GM18873 (cell line): ENCODE results near the gene TRIM69.
A peak's percentile ranks its signal among the peaks of the same experiment; 100 is the strongest.

Experiments used
- ATAC-seq: cut with Tn5 transposase; IDR thresholded peaks from one replicate; pipeline ENCODE4 v1.9.1; 2021; ENCODE audit warnings: mild to moderate bottlenecking, moderate library complexity, moderate number of reproducible peaks; ENCODE audit not compliant: unreplicated experiment, low FRiP score

TRIM69 gene

DNA sequence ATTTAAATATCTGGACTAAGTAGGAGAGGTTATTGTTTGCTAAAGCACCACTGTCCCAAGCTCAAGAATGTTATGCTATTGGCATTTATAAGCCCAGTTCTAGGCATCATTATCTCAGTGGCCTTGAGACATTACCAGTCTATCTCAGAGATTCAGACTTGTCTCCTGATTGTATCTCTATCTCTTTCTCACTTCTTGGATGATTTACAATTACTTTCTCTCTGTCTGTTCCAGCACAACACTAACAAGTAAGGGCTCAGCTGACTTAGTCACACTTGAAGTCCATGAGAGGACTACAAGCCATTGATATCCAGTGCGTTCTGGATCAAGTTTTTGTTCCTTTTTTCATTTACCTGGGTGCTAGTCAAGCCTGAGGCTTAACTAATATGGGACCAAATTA lies 60.2 kb downstream of the TRIM69 start:
- ATAC-seq = no peak

DNA sequence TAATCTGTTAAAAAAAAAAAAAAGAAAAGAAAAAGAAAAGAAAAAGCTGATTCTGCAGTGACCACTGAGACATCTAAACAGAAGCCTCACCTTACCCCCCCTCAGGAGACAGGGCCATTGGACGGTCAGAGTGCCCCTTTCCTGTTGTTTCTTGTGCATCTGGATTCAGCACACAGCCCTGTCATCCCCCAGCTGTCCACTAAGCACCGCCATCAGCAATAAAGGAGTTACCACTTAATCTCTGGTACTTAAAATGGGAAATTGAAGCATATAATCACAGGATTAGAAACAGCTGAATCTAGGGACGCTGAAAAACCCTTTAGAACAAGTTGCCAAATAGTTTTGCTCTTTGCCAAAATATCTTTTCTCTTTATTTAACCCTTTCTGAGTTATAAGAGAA lies 62.5 kb downstream of the TRIM69 start:
- no peak for ATAC-seq

DNA sequence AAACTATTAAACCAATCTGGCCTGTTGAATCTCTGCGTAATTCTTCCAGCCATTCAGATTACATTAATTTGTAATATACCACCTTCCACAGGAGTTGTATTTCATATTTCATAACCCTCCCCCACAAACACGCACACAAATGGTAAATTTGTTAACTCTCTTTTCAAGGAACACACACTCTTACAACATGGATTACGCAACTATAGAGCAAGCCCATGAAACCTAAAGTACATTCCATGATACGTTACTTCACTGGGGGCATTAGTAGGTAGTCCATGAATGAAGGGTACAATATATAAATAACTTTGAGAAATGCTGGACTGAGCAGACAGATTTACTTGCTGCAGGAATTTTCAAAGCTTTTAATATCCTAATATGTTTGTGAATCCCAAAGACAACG lies 65.0 kb downstream of the TRIM69 start:
- no peak for ATAC-seq

DNA sequence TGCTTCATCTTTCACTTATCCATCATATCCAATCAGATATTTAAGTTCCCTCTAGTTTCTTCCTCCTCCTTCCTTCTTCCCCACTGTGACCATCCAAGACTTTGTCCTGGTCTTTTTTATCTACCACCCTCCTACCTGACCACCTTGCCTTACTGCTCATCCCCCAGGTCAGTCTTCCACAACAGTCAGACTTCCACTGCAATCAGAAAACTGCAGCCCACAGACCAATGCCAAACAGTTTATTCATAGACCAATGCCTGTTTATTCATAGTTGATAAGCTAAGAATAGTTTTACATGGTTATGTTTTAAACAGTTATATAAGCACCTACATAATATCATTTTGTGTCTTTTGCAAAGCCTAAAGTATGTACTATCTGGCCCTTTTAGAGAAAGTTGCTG lies 65.5 kb downstream of the TRIM69 start:
- ATAC-seq = no peak

DNA sequence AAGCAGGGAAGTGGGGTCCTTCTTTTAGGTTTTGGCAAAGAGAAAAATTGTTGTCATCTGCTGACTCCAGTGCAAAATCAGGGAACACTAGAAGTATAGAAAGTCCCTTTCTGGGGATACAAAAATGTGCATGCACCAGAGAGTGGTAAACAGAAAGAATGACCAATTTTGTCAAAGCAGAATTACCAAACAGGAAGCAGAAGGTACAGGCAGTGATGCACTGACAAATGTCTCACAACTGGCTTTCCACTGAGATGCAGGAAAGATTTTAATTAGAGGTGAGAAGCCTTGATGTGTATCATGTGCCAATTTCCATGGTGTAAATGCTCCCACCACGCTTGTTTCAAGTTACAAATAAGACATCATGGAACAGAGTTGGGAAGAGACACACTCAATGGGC lies 66.0 kb downstream of the TRIM69 start:
- peak; percentile 66 for ATAC-seq

DNA sequence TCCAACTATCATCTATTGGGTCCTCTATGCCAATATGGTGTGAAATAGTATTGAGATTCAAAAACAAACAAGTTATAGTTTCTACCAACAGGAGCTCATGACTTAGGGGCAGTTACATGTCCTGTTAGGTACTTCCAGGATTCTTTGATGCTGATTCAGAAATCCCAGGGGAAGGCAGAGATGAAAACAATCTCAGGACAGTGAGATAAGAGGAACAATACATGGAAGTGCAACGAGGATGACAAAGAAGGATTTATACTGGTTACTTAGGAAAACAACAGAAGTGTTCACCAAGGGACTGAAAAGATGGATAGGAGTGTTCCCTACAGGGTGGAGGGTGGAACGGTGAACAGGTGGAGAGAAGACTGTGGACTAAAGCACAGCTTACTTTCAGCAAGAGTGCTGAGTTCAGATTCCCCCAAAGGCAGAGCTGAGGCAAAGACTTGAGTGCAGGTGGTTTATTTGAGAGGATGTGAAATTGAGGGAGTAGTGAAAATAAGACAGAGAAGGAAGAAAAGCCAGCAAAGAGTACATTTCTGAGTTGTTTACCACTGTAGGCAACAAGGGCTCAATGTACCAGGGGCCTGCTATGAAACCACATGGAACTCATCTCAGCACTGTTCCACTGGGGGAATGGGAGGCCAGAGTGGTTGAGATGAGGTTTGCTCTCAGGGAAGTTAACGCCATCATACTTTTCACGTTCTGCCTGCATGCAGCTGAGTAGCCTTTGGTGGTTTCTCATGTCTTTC lies 68.1 kb downstream of the TRIM69 start:
- no peak for ATAC-seq

DNA sequence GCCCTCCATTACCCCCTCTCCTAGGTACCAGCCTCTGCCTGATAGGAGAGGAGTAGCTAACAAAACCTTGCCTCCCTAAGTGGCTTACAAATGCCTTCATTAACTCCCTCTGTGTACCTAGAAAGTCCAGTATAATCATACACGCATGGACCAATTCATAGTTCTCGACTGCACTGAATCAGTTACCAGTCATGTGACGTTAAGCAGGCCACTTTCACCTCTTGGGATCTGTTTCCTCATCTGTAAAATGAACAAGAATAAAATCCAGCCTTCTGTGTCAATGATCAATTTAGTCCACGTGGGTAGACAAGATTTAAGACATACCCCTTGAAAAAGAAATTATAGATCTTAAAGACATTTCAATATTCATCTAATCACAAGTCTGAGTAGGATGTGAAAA lies 72.2 kb downstream of the TRIM69 start:
- ATAC-seq = no peak

DNA sequence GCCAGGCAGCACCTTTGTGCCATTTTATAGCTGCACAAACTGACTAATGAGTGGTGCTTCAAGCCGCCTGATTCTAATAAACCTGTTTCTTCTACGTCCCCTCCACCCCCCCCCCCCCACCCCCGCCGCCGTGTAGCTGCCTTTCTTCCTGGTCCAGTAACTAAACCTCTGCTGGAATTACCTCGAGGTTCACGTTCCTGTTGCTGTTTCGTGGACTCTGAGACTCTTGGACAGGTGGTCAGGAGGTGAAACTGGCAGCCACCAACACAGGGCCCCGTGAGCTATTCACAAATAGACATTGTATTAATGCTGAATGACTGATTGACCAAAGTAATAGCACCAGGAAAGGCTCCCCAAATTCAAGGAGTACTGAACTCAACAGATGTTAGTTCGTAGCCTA lies 73.9 kb downstream of the TRIM69 start:
- no peak for ATAC-seq

DNA sequence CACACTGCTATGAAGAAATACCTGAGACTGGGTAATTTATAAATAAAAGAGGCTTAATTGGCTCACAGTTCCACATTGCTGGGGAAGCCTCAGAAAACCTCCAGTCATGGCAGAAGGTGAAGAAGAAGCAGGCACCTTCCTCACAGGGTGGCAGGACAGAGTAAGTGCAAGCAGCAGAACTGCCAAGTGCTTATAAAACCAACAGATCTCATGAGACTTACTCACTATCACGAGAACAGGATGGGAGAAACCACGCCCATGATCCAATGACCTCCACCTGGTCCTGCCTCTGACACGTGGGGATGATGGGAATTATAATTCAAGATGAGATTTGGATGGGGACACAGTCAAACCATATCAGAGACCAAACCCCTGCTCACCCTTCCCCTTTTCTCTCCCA lies 75.0 kb downstream of the TRIM69 start:
- ATAC-seq = no peak

DNA sequence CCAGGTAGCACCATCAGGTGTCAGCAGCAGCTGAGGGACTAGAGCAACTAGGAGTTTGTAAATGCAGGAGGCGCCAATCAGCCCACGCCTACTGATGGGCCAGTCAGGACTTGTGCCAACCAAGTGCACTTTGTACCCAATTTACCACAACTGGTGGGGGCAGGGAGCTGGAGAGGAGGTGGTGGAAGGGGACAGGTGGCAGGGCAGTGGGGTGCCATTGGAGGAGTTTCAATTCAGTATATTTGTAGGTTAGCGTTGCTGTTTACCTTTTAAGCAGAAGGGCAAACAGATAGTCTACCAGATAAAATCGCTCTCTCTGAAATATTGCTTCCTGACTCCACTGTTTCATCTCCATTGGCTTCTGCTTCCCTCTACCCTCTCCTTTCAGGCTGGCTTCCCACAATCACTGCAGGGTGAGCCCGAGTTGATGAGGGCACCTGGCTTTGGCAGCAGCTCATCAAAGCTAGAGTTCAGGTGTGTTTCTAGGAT lies 75.7 kb downstream of the TRIM69 start:
- no peak for ATAC-seq

DNA sequence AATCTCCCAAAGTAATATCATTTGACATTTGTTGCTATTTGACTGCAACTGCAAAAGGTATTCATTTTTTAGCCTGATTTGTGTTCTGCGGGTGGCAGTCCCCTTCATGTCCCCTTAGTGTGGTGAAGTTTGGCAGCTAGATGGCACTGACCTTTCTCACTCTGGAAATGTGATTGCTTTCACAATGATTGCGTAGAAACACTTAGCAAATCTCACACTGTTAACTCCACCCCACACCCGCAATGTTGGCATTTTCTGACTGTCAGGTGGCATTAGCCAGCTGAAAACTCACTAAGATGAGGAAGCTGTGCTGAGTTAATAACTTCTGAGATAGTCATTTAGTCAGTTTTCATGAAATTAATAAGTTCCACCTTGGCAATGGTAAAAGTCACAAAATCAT lies 76.9 kb downstream of the TRIM69 start:
- ATAC-seq = no peak
